ENCODE measurements around the gene CS. TPM values are rescaled to one million over a fixed set of nuclear protein-coding genes. Genes with fewer than 3 reads are reported as not detected.
"Not testable (repeated sequence)": the region's sequence is repeated elsewhere in the genome, so short reads cannot be mapped to it uniquely, and the experiment has no call there.

The CS gene
- total RNA-seq, 4 donors from 2014 or later, result 102 to 174 (median 103) TPM

GRCh38 chr12:56282579-56282978 is 17.6 kb downstream of the CS start:
- peaks cover 0 to 85% of the 10 kb centered on the region in 2 donors for H3K36me3 ChIP-seq
- H3K27ac ChIP-seq, result no peak overlapping the region
- 100% methylated on average over 2 of the region's 2 CpGs for WGBS, 2 donors (ENCODE audit: low coverage in 1 of 2)

GRCh38 chr12:56282030-56282429 is 18.1 kb downstream of the CS start:
- peaks cover 0 to 90% of the 10 kb centered on the region in 2 donors for H3K36me3 ChIP-seq
- H3K27me3 ChIP-seq, result no peaks in the 10 kb centered on the region
- peaks cover 0 to 15% (median 3%) of the 10 kb centered on the region in 3 donors for H3K4me1 ChIP-seq
- no peak for ATAC-seq
- no peak overlapping the region for H3K4me3 ChIP-seq
- no peak overlapping the region for H3K27ac ChIP-seq
- no peaks in the 10 kb centered on the region for H3K9me3 ChIP-seq
- WGBS, 2 donors (ENCODE audit: low coverage in 1 of 2), result 67 to 73% methylated on average over 6 of the region's 6 CpGs
- TF ChIP-seq CTCF (IDR thresholded peaks at IDR 0.05) (no peak), POLR2AphosphoS5 (IDR thresholded peaks at IDR 0.05) (no peak), EP300 (IDR thresholded peaks at IDR 0.05) (no peak)

More at GRCh38 chr12:56282579-56282978, 17.6 kb downstream of the CS start:
- no peak overlapping the region for H3K4me3 ChIP-seq
- no peaks in the 10 kb centered on the region for H3K9me3 ChIP-seq
- H3K27me3 ChIP-seq, result no peaks in the 10 kb centered on the region
- no peak for ATAC-seq
- TF ChIP-seq POLR2A (IDR thresholded peaks at IDR 0.05) (no peak), CTCF (IDR thresholded peaks at IDR 0.05) (no peak), EP300 (IDR thresholded peaks at IDR 0.05) (no peak), POLR2AphosphoS5 (IDR thresholded peaks at IDR 0.05) (no peak)
- peaks cover 0 to 16% (median 4%) of the 10 kb centered on the region in 3 donors for H3K4me1 ChIP-seq

GRCh38 chr12:56280849-56281248 is 19.3 kb downstream of the CS start:
- Histone ChIP-seq H3K27ac (no peak overlapping the region), H3K4me3 (no peak overlapping the region), H3K36me3 (peaks cover 0 to 100% of the 10 kb centered on the region in 2 donors), H3K4me1 (peaks cover 0 to 3% (median 0%) of the 10 kb centered on the region in 3 donors), H3K27me3 (no peaks in the 10 kb centered on the region), H3K9me3 (no peaks in the 10 kb centered on the region)
- ATAC-seq, result no peak
- TF ChIP-seq CTCF (IDR thresholded peaks at IDR 0.05), result no peak
- TF ChIP-seq EP300 (IDR thresholded peaks at IDR 0.05), result no peak
- no peak for TF ChIP-seq POLR2AphosphoS5 (IDR thresholded peaks at IDR 0.05)
- no peak for TF ChIP-seq POLR2A (IDR thresholded peaks at IDR 0.05)

DNA sequence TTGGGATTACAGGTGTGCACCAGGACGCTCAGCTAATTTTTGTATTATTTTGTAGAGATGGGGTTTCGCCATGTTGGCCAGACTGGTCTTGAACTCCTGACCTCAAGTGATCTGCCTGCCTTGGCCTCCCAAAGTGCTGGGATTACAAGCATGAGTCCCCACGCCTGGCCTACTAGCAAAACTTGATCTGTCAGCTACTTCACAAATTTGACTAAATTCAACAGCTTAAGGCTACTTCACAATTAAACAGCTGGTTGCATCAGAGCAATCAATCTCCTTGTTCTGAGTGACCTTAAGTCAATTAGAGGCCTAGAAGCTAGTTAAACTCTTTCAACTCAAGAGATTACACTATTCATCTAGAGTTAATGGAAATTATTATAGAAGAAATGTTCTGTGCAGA is 21.2 kb downstream of the CS start:
- TF ChIP-seq EP300 (IDR thresholded peaks at IDR 0.05) (no peak), POLR2AphosphoS5 (IDR thresholded peaks at IDR 0.05) (no peak), CTCF (IDR thresholded peaks at IDR 0.05) (no peak), POLR2A (IDR thresholded peaks at IDR 0.05) (no peak)
- Histone ChIP-seq H3K9me3 (no peaks in the 10 kb centered on the region), H3K27me3 (no peaks in the 10 kb centered on the region), H3K27ac (no peak overlapping the region), H3K4me1 (no peaks in the 10 kb centered on the region), H3K4me3 (no peak overlapping the region), H3K36me3 (peaks cover 0 to 100% of the 10 kb centered on the region in 2 donors)
- 89 to 100% methylated on average over 1 of the region's 3 CpGs for WGBS, 2 donors (ENCODE audit: low coverage in 1 of 2)
- no peak for ATAC-seq

GRCh38 chr12:56274299-56274698 is 25.8 kb downstream of the CS start:
- Histone ChIP-seq H3K27me3 (no peaks in the 10 kb centered on the region), H3K9me3 (no peaks in the 10 kb centered on the region), H3K4me1 (peaks cover 0 to 18% (median 0%) of the 10 kb centered on the region in 3 donors), H3K36me3 (peaks cover 0 to 100% of the 10 kb centered on the region in 2 donors), H3K27ac (no peak overlapping the region), H3K4me3 (no peak overlapping the region)
- 75 to 79% methylated on average over 2 of the region's 2 CpGs for WGBS, 2 donors (ENCODE audit: low coverage in 1 of 2)
- no peak for ATAC-seq
- no peak for TF ChIP-seq POLR2A (IDR thresholded peaks at IDR 0.05)
- TF ChIP-seq CTCF (IDR thresholded peaks at IDR 0.05), result no peak
- TF ChIP-seq POLR2AphosphoS5 (IDR thresholded peaks at IDR 0.05), result no peak
- TF ChIP-seq EP300 (IDR thresholded peaks at IDR 0.05), result no peak

- Histone ChIP-seq H3K27ac (peak overlapping the region in 1 of 4 donors; percentile 72), H3K36me3 (peaks cover 0 to 87% of the 10 kb centered on the region in 2 donors), H3K4me1 (peaks cover 0 to 26% (median 3%) of the 10 kb centered on the region in 3 donors)
- ATAC-seq, H3K4me3 ChIP-seq, H3K27me3 ChIP-seq, H3K9me3 ChIP-seq: not testable (repeated sequence)
- 92 to 100% methylated on average over 1 to 2 of the region's 2 CpGs for WGBS, 2 donors (ENCODE audit: low coverage in 1 of 2)
Measured at GRCh38 chr12:56272468-56272867, 27.7 kb downstream of the CS start.
